GM21360 (cell line): ENCODE data around the gene ACAT2.
"Not testable (repeated sequence)": the region's sequence is repeated elsewhere in the genome, so short reads cannot be mapped to it uniquely, and the experiment has no call there.

Source experiments
- ATAC-seq: cut with Tn5 transposase; IDR thresholded peaks from one replicate; pipeline ENCODE4 v1.9.1; 2021; ENCODE audit warnings: mild to moderate bottlenecking, moderate library complexity; ENCODE audit not compliant: unreplicated experiment

ACAT2 gene

GRCh38 chr6:159806021-159806458 is 44.2 kb downstream of the ACAT2 start:
- no peak for ATAC-seq

GRCh38 chr6:159807150-159807858 is 45.5 kb downstream of the ACAT2 start:
- ATAC-seq, result no peak

DNA sequence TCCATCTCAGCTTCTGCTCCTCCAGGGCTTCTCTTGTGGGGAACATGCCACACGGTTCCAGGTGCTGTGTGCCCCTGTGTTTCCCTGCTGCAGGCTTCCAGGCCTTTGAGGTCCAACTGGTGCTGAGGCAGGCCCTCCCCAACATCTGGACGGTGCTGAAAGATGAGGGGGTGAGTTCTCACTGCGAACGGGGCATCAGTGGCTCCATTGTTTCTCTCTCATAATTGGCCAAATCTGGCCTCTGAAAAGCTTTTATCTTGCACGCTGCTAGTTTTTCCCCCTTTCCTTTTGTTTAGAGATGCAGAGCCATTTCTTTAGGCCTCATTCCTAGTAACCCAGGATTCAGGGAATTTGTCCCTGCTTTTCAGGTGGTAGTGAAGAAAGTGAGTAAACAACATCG is 46.8 kb downstream of the ACAT2 start:
- ATAC-seq, result no peak

- no peak for ATAC-seq
These were observed 47.3 kb downstream of the ACAT2 start for GRCh38 chr6:159809149-159809548.

- no peak for ATAC-seq
These were observed 51.9 kb downstream of the ACAT2 start for GRCh38 chr6:159813781-159814180.

DNA sequence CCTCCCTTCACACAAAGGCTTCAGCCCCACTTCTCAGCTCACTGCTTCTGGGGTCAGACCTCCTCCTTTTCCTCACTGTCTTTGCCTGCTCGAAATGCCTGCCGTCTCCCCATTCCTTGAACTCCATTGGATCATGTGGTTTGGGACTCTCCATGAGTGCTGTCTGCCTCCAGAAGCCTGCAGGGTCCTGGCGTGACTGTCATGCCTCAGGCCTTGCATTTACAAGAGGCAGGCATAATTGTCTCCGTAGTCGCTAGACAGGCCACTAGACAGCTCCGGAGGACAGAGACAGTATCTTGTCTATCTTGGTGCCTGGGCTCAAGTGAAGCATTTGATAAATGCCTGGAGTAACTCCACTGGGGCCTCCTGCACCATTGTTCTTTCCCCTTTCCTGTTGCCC is 53.6 kb downstream of the ACAT2 start:
- ATAC-seq, result no peak

DNA sequence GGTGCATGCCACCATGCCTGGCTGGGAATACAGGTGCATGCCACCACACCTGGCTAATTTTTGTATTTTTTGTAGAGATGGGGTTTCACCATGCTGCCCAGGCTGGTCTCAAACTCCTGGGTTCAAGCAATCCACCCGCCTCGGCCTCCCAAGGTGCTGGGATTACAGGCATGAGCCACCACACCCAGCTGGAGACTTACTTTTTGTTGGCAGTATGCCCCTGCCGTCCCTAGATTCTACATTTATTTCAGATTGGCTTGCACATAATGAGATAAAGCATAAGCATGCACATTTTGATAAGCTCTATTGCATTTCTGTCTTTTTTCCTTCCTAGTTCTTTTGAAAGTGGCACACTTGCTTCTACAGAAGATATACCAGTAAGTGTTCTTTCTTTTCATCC is 54.9 kb downstream of the ACAT2 start:
- ATAC-seq, result not testable (repeated sequence)

DNA sequence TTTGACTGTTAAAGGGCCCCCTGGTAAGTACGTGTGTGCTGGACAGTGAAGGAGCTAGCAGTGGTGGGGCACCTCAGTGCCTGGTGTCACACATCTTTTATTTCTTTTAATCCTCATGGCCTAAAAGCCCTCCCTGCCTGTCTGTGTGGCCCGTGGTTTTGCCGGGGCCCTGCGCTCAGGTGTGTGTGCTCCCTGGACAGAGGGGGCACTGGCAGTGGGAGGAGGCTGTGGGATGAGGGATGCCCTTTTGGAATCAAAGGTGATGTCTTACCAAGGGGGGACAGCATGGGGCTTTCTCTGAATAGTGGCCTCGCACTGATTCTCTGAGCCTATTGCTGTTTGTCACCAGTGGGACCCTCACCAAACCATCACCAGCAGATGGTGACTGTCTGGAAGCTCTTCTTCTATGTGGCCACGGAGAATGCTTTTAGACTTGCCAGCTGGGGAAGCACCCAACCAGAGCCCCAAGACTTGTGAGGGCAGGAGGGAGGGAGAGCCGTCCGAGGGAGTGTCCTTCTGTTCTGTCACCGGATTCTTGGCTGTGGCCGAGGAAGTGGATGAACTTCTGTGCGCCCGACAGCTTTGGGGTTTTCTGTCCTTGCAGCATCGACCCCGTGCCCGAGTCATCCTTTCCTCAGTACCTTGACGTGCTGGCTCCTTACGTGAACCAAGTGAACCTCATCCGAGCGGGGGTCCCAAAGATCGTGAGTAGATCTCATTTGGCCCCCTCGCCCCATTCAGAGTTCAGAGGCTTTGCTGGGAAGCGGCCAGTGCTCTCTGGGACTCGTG is 56.3 kb downstream of the ACAT2 start:
- ATAC-seq, result no peak

GRCh38 chr6:159819098-159819497 is 57.3 kb downstream of the ACAT2 start:
- no peak for ATAC-seq

- no peak for ATAC-seq
These were observed 58.2 kb downstream of the ACAT2 start for GRCh38 chr6:159819932-159820640.

DNA sequence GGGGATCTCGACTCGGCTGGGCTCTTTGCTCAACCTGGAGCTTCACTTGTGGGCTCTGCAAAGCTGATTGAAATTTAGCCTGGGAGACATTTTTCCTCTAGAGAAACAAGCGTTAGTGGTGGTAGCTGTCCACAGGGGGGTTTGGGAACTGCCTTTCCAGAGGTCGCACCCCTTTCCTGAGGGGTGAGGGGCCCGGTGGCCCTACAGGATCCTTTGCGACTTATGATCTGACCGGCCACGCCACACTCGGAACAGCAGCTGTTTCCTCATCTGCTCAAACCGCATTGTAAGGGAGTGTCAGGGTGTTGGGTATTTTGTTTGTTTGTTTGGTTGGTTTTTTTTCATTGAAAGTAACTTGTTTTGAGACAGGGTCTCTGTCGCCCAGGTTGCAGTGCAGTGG is 59.3 kb downstream of the ACAT2 start:
- no peak for ATAC-seq

GRCh38 chr6:159821726-159822125 is 59.9 kb downstream of the ACAT2 start:
- ATAC-seq, result no peak

- ATAC-seq, result no peak
These were observed 62.1 kb downstream of the ACAT2 start for GRCh38 chr6:159823953-159824352.

DNA sequence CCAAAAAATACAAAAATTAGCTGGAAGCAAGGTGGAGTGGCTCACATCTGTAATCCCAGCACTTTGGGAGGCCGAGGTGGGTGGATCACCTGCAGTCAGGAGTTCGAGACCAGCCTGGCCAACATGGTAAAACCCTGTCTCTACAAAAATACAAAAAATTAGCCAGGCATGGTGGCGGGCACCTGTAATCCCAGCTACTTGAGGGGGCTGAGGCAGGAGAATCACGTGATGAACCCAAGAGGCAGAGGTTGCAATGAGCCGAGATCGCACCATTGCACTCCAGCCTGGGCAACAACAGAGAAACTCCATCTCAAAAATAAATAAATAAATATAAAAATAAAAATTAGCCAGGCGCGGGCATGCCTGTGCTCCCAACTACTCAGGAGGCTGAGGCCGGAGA is 62.8 kb downstream of the ACAT2 start:
- not testable (repeated sequence) for ATAC-seq

- no peak for ATAC-seq
These were observed 64.2 kb downstream of the ACAT2 start for GRCh38 chr6:159826004-159826403.

DNA sequence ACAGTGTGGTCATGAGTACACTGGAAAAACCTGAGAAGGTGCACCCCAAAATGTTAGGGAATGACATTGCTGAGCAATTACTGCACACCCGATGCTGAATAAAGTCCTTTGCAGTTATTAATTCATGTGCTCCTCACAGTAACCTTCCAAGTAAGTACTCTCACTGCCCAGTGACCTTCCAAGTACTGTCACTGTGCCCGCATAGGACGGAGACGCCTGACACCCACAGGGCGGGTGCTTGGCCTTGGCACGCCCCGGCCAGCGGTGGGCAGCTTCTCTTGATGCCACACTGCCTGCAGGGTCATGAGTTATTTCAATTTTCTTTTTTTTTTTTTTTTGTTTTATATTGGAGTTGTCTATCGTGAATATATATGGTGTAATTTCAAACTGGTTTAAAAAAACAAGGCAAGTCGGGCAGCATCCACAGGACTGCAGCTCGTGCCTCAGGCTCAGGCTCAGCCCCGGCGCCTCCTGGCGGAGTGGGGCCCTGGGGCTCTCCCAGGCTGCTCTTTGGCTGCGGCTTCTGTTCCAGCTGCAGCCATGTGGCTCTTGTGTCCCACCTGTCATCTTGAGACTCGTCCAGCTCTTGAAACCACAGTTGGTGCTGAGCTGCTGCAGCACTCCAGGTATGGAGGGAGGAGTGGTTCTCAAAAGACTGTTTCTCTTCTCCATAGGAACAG is 65.3 kb downstream of the ACAT2 start:
- ATAC-seq, result no peak

DNA sequence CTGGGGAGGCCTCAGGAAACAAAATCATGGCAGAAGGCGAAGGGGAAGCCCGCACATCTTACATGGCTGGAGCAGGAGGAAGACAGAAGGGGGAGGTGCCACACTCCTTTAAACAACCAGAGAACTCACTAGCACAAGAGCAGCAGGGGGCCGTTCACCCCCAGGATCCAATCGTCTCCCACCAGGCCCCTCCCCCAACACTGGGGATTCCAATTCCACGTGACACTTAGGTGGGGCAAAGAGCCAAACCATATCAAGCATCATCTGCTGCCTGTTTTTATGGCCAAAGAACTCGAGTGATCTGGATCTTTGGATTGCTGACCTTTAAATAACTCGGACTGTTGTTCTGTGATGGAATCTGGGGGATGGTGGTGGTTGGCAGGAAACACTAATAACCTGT is 66.2 kb downstream of the ACAT2 start:
- ATAC-seq, result no peak
